NB4 (cell line): ENCODE measurements around the gene SNRNP25.

Experiments
- CTCF ChIP-seq: IDR thresholded peaks from one replicate; pipeline ENCODE4 v1.5.1; 2012; ENCODE audit warnings: low read depth, low read length
- MAX ChIP-seq: IDR thresholded peaks from 2 replicates; pipeline ENCODE4 v1.6.1; 2011; ENCODE audit warnings: low read depth, low read length
- POLR2A ChIP-seq: IDR thresholded peaks from 2 replicates; pipeline ENCODE4 v1.6.1; 2011; ENCODE audit warnings: mild to moderate bottlenecking; ENCODE audit not compliant: insufficient read length; ENCODE audit errors: extremely low read depth

GRCh38 chr16:72561-73548 lies 19.2 kb downstream of the SNRNP25 start, which contains the start of gene RHBDF1:
- TF ChIP-seq CTCF: no peak
- no peak for TF ChIP-seq POLR2A
- no peak for TF ChIP-seq MAX
